GM19238 (cell line): Measurements from ENCODE around the gene ADAP1.
"Not testable (repeated sequence)": the region's sequence is repeated elsewhere in the genome, so short reads cannot be mapped to it uniquely, and the experiment has no call there.

Experiments used
- DNase-seq: peaks from one replicate; pipeline ENCODE4 v3.0.0; 2011; ENCODE audit warnings: low spot score; ENCODE audit not compliant: insufficient read length

ADAP1 gene

GRCh38 chr7:940599-941408 lies 13.7 kb downstream of the ADAP1 start:
- no peak for DNase-seq

DNA sequence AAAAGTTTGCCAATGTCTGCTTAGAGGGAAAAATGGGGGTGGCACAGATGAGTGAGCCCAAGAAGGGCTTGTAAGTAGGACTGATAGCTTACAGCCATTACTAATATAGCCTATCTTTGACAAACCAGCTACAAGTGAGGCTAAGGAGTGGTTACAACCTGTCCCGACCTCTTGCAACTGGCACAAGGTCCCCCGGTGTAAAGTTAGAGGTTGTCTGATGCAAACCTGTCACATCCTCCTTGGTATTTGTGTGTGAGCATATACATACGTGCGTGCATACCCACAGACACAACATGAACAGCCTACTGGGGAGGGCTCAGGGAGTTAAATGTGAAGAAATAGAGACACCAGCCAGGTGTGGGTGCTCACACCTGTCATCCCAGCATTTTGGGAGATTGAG lies 14.6 kb downstream of the ADAP1 start:
- DNase-seq: no peak

DNA sequence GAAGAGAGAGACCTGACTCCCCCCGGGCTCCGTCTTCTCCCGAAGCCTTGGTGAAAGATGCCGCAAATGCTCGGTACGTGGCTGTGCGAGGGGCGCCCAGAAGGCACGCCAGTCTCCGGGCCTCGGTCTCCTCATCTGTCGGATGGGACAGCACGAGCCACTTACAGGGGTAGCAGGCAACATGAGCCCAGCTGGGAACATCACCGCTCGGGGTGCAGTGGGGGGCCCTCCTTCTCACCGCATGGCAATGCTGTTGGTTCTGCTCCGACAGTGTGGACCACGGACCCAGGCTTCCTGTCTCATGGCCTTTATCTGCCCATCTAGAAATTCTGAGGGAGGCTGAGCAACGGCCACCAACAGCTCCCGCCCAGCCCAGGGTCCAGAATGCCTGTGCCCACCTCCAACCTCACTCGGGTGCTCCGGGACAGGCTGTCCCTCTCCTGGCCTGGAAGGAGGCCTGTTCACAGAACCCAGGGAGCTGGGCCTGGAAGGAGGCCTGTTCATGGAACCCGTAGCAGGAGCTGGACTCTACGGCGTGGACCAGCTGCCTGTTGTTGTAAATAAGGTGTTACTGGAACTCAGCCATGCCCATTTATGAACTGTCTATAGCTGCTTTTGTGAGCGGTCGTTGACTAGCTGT lies 15.8 kb downstream of the ADAP1 start:
- DNase-seq: no peak

DNA sequence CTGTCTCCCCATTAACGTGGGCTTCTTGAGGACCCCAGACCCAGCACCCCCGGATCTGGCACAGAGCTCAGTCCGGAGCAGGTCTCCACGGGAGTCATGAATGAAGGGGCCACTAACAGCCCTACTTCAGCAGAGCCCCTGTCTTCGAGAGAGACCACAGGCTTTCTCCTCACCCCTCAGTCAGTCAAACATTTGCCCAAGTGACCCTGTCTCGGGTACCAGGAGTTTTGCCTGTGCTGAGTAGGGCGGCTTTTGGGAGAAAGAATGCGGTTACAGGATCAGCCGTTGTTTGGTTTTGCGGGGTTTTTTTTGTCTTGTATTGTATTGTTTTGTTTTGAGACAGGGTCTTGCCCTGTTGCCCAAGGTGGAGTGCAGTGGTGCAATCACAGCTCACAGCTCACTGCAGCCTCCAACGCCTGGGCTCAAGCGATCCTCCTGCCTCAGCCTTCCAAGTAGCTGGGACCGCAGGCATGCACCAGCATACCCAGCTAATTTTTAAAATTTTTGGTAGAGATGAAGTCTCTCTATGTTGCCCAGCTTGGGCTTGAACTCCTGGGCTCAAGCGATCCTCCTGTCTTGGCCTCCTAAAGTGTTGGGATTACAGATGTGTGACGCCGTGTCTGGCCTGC lies 16.5 kb downstream of the ADAP1 start:
- DNase-seq: no peak

DNA sequence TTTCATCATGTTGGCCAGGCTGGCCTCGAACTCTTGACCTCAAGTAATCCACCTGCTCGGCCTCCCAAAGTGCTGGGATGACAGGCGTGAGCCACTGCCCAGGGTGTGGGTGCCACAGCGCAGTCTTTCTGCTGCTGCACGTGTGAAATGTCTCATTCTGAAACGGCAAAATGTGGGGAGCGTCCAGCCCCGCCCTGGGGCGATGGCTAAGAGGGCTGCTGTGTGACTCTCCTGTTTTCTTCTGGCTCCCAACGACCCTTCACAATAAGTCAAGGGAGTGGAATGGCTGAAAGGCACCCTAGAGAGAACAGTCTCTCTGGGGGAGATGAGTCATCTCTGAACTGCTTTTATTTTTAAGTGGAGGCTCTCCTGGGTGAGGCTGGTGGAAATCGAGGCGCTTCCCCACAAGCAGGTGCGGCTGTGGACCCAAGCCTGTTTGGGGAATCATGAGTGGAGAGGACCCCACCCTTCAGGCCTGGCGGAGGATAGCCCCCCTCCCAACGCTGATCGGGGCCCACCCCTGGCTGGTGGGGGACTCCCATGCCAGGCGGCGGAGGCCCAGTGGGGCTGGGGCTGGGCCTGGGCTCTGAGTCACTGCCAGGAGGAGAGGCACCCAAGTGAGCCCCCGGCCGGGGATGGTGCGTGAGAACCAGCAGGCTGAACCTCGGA lies 18.0 kb downstream of the ADAP1 start:
- peak; percentile 88 for DNase-seq

- DNase-seq: no peak
These were observed 18.6 kb downstream of the ADAP1 start for GRCh38 chr7:935874-936385.

GRCh38 chr7:935164-935873 lies 19.2 kb downstream of the ADAP1 start:
- no peak for DNase-seq

DNA sequence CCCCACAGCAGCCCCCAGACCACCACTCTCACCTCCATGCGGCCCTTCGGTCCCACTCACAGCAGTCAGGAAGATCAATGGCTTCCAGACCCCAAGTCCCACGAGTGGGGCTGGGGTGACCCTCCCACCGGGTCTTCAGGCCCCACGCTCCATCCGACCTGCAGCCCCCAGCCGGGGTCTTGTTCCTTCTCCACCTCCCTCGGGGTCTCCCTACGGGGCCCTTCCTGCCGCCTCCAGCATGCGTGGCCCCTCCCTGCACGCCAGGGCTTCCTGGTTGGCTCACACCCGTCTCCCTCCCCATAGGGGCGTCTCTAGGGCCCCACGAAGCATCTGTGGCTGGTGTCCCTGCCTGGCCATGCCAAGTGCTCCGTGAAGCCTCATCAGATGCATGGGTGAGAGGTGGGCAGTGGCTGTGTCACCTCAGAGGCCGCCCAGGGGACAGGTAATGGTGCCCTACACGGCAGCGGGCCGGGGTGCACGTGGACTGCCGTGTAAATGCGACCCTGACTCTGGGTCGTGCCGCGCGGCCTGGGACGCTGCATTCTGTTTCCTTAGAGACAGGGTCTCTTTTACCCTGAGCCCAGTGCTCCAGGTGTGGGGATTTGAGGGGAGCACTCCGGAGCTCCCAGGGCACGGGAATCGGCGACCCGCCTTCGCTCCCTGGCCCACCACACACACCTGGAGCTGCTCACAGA lies 19.9 kb downstream of the ADAP1 start:
- DNase-seq: no peak

- no peak for DNase-seq
These were observed 21.9 kb downstream of the ADAP1 start for GRCh38 chr7:932651-932975.

- no peak for DNase-seq
These were observed 22.4 kb downstream of the ADAP1 start for GRCh38 chr7:931871-932650.

GRCh38 chr7:930975-931758 lies 23.3 kb downstream of the ADAP1 start:
- DNase-seq: no peak

GRCh38 chr7:929311-929711 lies 25.2 kb downstream of the ADAP1 start:
- no peak for DNase-seq

DNA sequence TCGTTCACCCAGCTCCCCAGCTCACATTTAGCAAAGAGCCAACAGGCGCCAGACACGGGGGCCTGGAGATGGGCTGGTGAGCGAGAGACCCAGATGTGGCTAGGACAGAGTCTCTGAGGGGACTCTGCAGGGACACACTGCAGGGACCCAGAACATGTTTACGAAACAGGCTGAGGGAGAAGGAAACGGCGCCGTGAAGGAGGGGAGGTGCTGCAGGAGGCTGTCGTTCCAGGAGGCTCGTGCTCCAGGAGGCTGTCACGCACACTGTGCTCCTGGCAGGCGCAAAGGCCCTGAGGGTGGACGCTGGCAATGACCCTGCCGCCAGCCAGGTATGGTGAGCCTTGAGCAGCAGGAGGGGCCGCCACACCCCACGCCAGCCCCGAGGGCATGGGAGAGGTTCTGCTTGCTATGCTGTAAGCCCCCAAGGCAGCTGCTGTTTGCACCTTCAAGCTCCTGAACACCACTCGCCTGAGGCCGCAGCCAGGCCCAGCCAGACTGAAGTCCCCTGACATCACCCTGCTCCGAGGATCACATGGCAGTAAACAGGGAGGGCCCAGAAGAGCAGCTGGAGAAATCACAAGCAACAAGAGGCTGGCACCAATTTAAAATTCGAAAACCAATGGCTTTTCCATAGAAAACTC lies 27.3 kb downstream of the ADAP1 start:
- DNase-seq: no peak

GRCh38 chr7:926061-927030 lies 28.1 kb downstream of the ADAP1 start:
- no peak for DNase-seq

- no peak for DNase-seq
These were observed 28.9 kb downstream of the ADAP1 start for GRCh38 chr7:925601-926000.

DNA sequence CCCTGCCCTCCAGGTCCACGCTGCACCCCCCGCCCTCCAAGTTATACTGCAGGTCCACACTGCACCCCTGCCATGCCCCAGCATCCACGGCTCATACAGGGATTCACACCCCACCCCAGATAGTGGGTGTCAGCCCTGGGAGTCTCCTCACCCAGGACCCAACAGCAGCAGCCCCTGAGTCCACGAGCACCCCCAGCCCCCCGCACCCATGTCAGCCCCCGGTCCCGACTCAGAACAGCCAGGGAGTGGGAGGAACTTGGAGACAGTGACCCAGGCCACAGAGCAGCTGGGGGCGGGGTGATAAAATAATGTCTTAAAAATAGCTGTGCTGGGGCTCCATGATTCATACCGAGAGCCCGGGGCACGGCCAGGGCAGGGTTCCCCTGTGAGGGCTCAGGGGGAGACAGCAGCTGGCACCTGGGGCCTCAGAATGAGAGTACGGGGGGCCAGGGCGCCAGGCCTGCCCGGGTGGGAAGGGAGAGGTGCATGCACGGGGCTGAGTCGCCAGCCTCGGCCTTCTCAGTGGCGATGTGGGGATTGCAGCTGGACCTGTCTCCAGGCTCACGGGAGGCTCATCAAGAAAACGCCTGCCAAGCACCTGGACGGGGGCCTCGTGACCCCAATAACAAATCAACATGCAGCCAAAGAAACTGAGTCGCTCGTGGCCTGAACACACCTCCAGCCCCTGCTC lies 29.8 kb downstream of the ADAP1 start:
- peak; percentile 77 for DNase-seq

- DNase-seq: not testable (repeated sequence)
These were observed 30.4 kb downstream of the ADAP1 start for GRCh38 chr7:924042-924441.
